ENCODE results near the gene PAPOLG. TPM values are rescaled to one million over a fixed set of nuclear protein-coding genes. Genes with fewer than 3 reads are reported as not detected.

The PAPOLG gene
- total RNA-seq, 1 donor from 2014 or later = 15.1 TPM

DNA sequence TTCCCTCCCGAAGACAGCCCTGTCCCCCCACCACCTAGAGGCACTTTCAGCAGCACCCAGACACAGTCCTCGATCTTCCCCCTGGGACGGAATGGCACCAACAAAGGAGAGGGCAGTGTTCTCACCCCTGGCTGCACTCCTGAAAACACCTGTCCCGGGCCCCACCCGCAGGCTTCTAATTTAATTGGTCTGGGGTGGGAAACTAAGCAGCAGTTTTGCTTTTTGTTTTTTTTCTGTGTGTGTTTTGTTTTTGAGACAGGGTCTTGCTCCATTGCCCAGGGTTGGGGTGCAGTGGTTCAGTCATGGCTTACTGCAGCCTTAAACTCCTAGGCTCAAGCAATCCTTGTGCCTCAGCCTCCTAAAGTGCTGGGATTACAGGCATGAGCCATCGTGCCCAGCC lies 86.9 kb downstream of the PAPOLG start:
- H3K27me3 Mint-ChIP-seq (ENCODE audit: unreplicated experiment) = peaks cover 17% of the 10 kb centered on the region
- no peaks in the 10 kb centered on the region for H3K4me1 Mint-ChIP-seq (ENCODE audit: unreplicated experiment)
- no peaks in the 10 kb centered on the region for H3K36me3 Mint-ChIP-seq (ENCODE audit: unreplicated experiment)
- H3K27ac Mint-ChIP-seq (ENCODE audit: unreplicated experiment) = no peak overlapping the region
- no peak overlapping the region for H3K4me3 Mint-ChIP-seq (ENCODE audit: unreplicated experiment)
- TF ChIP-seq, protein P1, sequence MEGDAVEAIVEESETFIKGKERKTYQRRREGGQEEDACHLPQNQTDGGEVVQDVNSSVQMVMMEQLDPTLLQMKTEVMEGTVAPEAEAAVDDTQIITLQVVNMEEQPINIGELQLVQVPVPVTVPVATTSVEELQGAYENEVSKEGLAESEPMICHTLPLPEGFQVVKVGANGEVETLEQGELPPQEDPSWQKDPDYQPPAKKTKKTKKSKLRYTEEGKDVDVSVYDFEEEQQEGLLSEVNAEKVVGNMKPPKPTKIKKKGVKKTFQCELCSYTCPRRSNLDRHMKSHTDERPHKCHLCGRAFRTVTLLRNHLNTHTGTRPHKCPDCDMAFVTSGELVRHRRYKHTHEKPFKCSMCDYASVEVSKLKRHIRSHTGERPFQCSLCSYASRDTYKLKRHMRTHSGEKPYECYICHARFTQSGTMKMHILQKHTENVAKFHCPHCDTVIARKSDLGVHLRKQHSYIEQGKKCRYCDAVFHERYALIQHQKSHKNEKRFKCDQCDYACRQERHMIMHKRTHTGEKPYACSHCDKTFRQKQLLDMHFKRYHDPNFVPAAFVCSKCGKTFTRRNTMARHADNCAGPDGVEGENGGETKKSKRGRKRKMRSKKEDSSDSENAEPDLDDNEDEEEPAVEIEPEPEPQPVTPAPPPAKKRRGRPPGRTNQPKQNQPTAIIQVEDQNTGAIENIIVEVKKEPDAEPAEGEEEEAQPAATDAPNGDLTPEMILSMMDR (IDR thresholded peaks at IDR 0.05) = no peak
- no peaks in the 10 kb centered on the region for H3K9me3 Mint-ChIP-seq (ENCODE audit: unreplicated experiment)
- no peak for DNase-seq (ENCODE audit: extremely low spot score, unreplicated experiment)

DNA sequence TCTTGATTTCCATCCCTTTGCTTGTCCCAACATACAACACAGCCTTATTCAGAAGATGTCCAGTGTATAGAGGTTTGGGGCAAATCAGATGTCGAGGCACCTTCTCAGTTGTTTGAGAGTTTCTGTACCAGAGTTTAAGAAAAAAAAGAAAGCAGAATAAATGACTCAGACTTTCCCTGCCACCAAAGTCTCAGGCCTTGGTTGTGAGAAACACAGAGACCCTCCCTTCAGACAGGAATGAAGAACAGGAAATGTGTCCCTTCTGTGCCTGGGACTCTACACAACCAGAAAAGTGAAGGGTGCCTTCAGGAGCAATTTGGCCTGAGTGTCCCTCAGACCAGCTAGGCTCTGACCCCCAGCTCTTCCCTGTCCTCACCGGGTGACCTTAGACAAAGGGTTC lies 88.0 kb downstream of the PAPOLG start:
- Mint-ChIP-seq H3K9me3 (ENCODE audit: unreplicated experiment) (no peaks in the 10 kb centered on the region), H3K4me1 (ENCODE audit: unreplicated experiment) (no peaks in the 10 kb centered on the region), H3K27me3 (ENCODE audit: unreplicated experiment) (peaks cover 11% of the 10 kb centered on the region), H3K36me3 (ENCODE audit: unreplicated experiment) (no peaks in the 10 kb centered on the region), H3K27ac (ENCODE audit: unreplicated experiment) (no peak overlapping the region), H3K4me3 (ENCODE audit: unreplicated experiment) (no peak overlapping the region)
- no peak for DNase-seq (ENCODE audit: extremely low spot score, unreplicated experiment)
- TF ChIP-seq, protein P1 (IDR thresholded peaks at IDR 0.05) = no peak

DNA sequence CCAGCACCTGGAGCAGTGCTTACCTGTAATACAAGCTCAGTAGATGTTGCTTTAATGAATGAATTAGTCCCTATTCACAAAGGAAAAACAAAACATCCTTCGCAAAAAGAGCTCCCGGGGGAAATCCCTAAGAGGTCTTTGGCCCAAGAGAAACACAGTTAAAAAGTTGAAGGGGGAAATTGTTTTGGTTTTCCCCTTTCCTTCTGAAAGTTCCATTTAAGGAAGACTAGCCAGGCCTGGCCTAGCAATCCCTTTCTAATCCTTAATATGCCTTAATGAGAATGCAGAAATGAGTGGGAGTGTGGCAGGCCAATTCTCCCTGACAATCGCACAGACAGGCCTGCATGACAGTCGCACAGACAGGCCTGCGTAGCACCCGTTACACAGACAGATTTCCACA lies 91.8 kb downstream of the PAPOLG start:
- Mint-ChIP-seq H3K36me3 (ENCODE audit: unreplicated experiment) (no peaks in the 10 kb centered on the region), H3K27ac (ENCODE audit: unreplicated experiment) (no peak overlapping the region), H3K27me3 (ENCODE audit: unreplicated experiment) (peaks cover 18% of the 10 kb centered on the region), H3K4me3 (ENCODE audit: unreplicated experiment) (no peak overlapping the region), H3K4me1 (ENCODE audit: unreplicated experiment) (no peaks in the 10 kb centered on the region), H3K9me3 (ENCODE audit: unreplicated experiment) (no peaks in the 10 kb centered on the region)
- DNase-seq (ENCODE audit: extremely low spot score, unreplicated experiment) = no peak
- TF ChIP-seq, protein P1 (IDR thresholded peaks at IDR 0.05) = no peak

Other genes starting within 250 kb of the PAPOLG start
- gene BCL11A, start 202.6 kb upstream of the PAPOLG start, total RNA-seq = 9.7 and 10.7 TPM in 2 replicates
- gene REL, start 125.3 kb downstream of the PAPOLG start, total RNA-seq = 7.1 and 7.9 TPM in 2 replicates

Measured in osteocyte (in vitro differentiated cells).